ENCODE data around the gene OR2V2.
"Not testable (repeated sequence)": the region's sequence is repeated elsewhere in the genome, so short reads cannot be mapped to it uniquely, and the experiment has no call there.

OR2V2 gene

GRCh38 chr5:181170237-181170825 lies 22.9 kb downstream of the OR2V2 start:
- peak overlapping the region; percentile 19 for H3K4me3 ChIP-seq (ENCODE audit: low read length)
- no peak for TF ChIP-seq CTCF (IDR thresholded peaks at IDR 0.05; ENCODE audit: insufficient read depth, low read depth, low read length, missing control alignments)
- DNase-seq (ENCODE audit: low read depth) = no peak

- no peak for TF ChIP-seq CTCF (IDR thresholded peaks at IDR 0.05; ENCODE audit: insufficient read depth, low read depth, low read length, missing control alignments)
- no peak overlapping the region for H3K4me3 ChIP-seq (ENCODE audit: low read length)
- no peak for DNase-seq (ENCODE audit: low read depth)
These were observed 23.6 kb downstream of the OR2V2 start for GRCh38 chr5:181170996-181171395.

- H3K4me3 ChIP-seq (ENCODE audit: low read length) = no peak overlapping the region
- TF ChIP-seq CTCF (IDR thresholded peaks at IDR 0.05; ENCODE audit: insufficient read depth, low read depth, low read length, missing control alignments) = no peak
- DNase-seq (ENCODE audit: low read depth) = no peak
These were observed 24.4 kb downstream of the OR2V2 start for GRCh38 chr5:181171782-181172181.

- TF ChIP-seq CTCF (IDR thresholded peaks at IDR 0.05; ENCODE audit: insufficient read depth, low read depth, low read length, missing control alignments) = peak; percentile 68
- peak; percentile 72 for DNase-seq (ENCODE audit: low read depth)
- peak overlapping the region; percentile 45 for H3K4me3 ChIP-seq (ENCODE audit: low read length)
These were observed 25.6 kb downstream of the OR2V2 start for GRCh38 chr5:181173027-181173419.

GRCh38 chr5:181173420-181174342 lies 26.3 kb downstream of the OR2V2 start:
- no peak for TF ChIP-seq CTCF (IDR thresholded peaks at IDR 0.05; ENCODE audit: insufficient read depth, low read depth, low read length, missing control alignments)
- peak; percentile 83 for DNase-seq (ENCODE audit: low read depth)
- peak overlapping the region; percentile 45 for H3K4me3 ChIP-seq (ENCODE audit: low read length)

GRCh38 chr5:181176254-181176952 lies 29.0 kb downstream of the OR2V2 start:
- H3K4me3 ChIP-seq (ENCODE audit: low read length) = no peak overlapping the region
- DNase-seq (ENCODE audit: low read depth) = no peak
- no peak for TF ChIP-seq CTCF (IDR thresholded peaks at IDR 0.05; ENCODE audit: insufficient read depth, low read depth, low read length, missing control alignments)

- DNase-seq (ENCODE audit: low read depth); H3K4me3 ChIP-seq (ENCODE audit: low read length): not testable (repeated sequence)
These were observed 30.2 kb downstream of the OR2V2 start for GRCh38 chr5:181177559-181177958.
